HCT116 (cell line): ENCODE results near the gene FAM228B.

ENCODE experiments used
- CTCF ChIP-seq, 3 experiments: fragments of 200-600 bp in 1 of 3; sonication (generic) in 1 of 3; IDR thresholded peaks in 2 of 3; conservative IDR thresholded peaks in 1 of 3; 2 replicates each; pipeline ENCODE4 v1.5.1; 2012 to 2017; ENCODE audit warnings: low read depth in 2 of 3, low read length in 2 of 3, antibody characterized with exemption in 1 of 3, borderline replicate concordance in 1 of 3, control low read depth in 1 of 3, mild to moderate bottlenecking in 1 of 3, mixed read lengths in 1 of 3, mixed run types in 1 of 3, moderate library complexity in 1 of 3; ENCODE audit not compliant: insufficient read depth in 1 of 3
- ELF1 ChIP-seq: IDR thresholded peaks from 2 replicates; pipeline ENCODE4 v1.6.1; 2012; ENCODE audit warnings: low read depth, borderline replicate concordance
- EZH2 ChIP-seq: fragments of 200-600 bp; sonication (generic); IDR thresholded peaks from 2 replicates; pipeline ENCODE4 v1.6.1; 2017; ENCODE audit warnings: antibody characterized with exemption, mixed run types
- FOSL1 ChIP-seq: IDR thresholded peaks from 2 replicates; pipeline ENCODE4 v1.6.1; 2012; ENCODE audit warnings: low read depth
- POLR2A ChIP-seq: IDR thresholded peaks from 2 replicates; pipeline ENCODE4 v1.7.0; 2011; ENCODE audit warnings: borderline replicate concordance; ENCODE audit not compliant: insufficient read depth, insufficient read length; ENCODE audit errors: extremely low read depth
- POLR2AphosphoS5 ChIP-seq: IDR thresholded peaks from 2 replicates; pipeline ENCODE4 v1.6.1; 2011; ENCODE audit warnings: mild to moderate bottlenecking, low read depth, low read length, moderate library complexity
- RAD21 ChIP-seq: IDR thresholded peaks from 2 replicates; pipeline ENCODE4 v1.6.1; 2012; ENCODE audit warnings: low read depth, mild to moderate bottlenecking
- REST ChIP-seq: IDR thresholded peaks from 2 replicates; pipeline ENCODE4 v1.6.1; 2012; ENCODE audit warnings: low read depth
- SIN3A ChIP-seq: IDR thresholded peaks from 2 replicates; pipeline ENCODE4 v1.6.1; 2012; ENCODE audit warnings: low read depth
- TF ChIP-seq, protein P1 (sequence below): IDR thresholded peaks from 2 replicates; pipeline ENCODE4 v1.6.1; 2011; ENCODE audit warnings: mild to moderate bottlenecking, low read length, moderate library complexity; ENCODE audit not compliant: insufficient replicate concordance; ENCODE audit errors: extremely low read depth

DNA sequence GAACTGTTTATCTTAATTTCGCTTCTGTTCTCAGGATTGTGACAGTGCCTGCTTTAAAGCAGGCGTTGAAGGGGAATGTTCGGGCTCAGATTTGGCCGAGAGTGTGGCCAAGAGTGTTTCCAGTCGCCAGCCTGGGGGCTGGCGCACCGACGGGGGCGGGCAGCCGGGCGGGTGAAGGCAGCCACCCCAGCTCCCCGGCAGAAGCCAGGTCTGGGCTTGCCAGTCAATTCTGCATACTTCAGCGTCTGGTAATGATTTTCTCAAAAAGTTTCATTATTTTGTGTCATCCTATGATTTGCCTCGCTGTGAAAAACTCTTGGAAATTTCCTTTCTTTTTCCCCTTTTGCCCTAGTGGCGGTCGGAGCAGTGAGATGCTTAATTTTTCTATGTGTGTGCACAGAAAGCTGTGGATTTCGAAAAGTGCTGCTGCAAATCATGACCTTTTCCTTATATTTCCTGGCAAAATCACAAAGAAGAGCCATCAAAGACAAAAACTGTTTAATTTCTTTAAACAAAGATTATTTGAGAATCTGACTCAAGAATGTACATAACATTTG lies 52.4 kb downstream of the FAM228B start:
- no peak for TF ChIP-seq REST
- no peak for TF ChIP-seq CTCF (IDR thresholded peaks at IDR 0.05 in 2 of 3, conservative IDR thresholded peaks at IDR 0.05 in 1 of 3; ENCODE audit: borderline replicate concordance in 1 of 3, insufficient read depth in 1 of 3, low read depth in 2 of 3, low read length in 2 of 3)
- TF ChIP-seq RAD21, result no peak
- no peak for TF ChIP-seq EZH2
- no peak for TF ChIP-seq POLR2A
- TF ChIP-seq SIN3A, result no peak
- TF ChIP-seq, protein P1, sequence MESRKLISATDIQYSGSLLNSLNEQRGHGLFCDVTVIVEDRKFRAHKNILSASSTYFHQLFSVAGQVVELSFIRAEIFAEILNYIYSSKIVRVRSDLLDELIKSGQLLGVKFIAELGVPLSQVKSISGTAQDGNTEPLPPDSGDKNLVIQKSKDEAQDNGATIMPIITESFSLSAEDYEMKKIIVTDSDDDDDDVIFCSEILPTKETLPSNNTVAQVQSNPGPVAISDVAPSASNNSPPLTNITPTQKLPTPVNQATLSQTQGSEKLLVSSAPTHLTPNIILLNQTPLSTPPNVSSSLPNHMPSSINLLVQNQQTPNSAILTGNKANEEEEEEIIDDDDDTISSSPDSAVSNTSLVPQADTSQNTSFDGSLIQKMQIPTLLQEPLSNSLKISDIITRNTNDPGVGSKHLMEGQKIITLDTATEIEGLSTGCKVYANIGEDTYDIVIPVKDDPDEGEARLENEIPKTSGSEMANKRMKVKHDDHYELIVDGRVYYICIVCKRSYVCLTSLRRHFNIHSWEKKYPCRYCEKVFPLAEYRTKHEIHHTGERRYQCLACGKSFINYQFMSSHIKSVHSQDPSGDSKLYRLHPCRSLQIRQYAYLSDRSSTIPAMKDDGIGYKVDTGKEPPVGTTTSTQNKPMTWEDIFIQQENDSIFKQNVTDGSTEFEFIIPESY, result no peak
- no peak for TF ChIP-seq POLR2AphosphoS5
- TF ChIP-seq FOSL1, result no peak
- no peak for TF ChIP-seq ELF1
